Keratinocyte (primary cell): ENCODE measurements around the gene RNF175. TPM values are rescaled to one million over a fixed set of nuclear protein-coding genes. Genes with fewer than 3 reads are reported as not detected.

Experiments used
- DNase-seq: peaks from one replicate; pipeline ENCODE4 v3.0.0-alpha.2; 2011; ENCODE audit warnings: low read depth, missing footprints, low spot score
- FAIRE-seq: peaks from 2 replicates; lab custom pipeline; 2011; peaks lifted over from hg19 to GRCh38; lab: Jason Lieb, UNC
- H2AFZ ChIP-seq: 2 replicates; pipeline ENCODE4 v1.6.0; 2012; ENCODE audit warnings: low read length, control low read depth, inconsistent platforms; ENCODE audit not compliant: control insufficient read depth
- H3K27ac ChIP-seq: 2 replicates; pipeline ENCODE4 v1.5.1; 2011; ENCODE audit warnings: low read length; ENCODE audit not compliant: control insufficient read depth, insufficient read depth
- H3K27me3 ChIP-seq: 3 replicates; pipeline ENCODE4 v1.6.0; 2011; ENCODE audit warnings: low read length; ENCODE audit not compliant: control insufficient read depth, insufficient read depth; ENCODE audit errors: extremely low read depth
- H3K36me3 ChIP-seq, 2 experiments: 2 replicates in 1 of 2; 3 replicates in 1 of 2; pipeline ENCODE4 v1.5.1; 2011; ENCODE audit warnings: low read length in 2 of 2, mild to moderate bottlenecking in 1 of 2; ENCODE audit not compliant: control insufficient read depth in 2 of 2, insufficient read depth in 2 of 2; ENCODE audit errors: extremely low read depth in 1 of 2
- H3K4me1 ChIP-seq: 3 replicates; pipeline ENCODE4 v1.5.1; 2011; ENCODE audit warnings: low read length; ENCODE audit not compliant: control insufficient read depth, insufficient read depth; ENCODE audit errors: extremely low read depth
- H3K4me2 ChIP-seq: 3 replicates; pipeline ENCODE4 v1.6.0; 2011; ENCODE audit warnings: low read depth, low read length; ENCODE audit not compliant: control insufficient read depth, insufficient read depth; ENCODE audit errors: extremely low read depth
- H3K4me3 ChIP-seq, 3 experiments: fragments of 200-600 bp in 1 of 3; sonication (generic) in 1 of 3; 2 replicates in 2 of 3; 3 replicates in 1 of 3; pipeline ENCODE4 v1.5.1; 2011 to 2016; ENCODE audit warnings: low read length in 3 of 3, mild to moderate bottlenecking in 3 of 3, control low read depth in 2 of 3, inconsistent platforms in 1 of 3, low read depth in 1 of 3, mixed read lengths in 1 of 3, mixed run types in 1 of 3, moderate library complexity in 1 of 3; ENCODE audit not compliant: control insufficient read depth in 2 of 3, insufficient read depth in 2 of 3; ENCODE audit errors: extremely low read depth in 1 of 3
- H3K79me2 ChIP-seq: 2 replicates; pipeline ENCODE4 v1.6.0; 2012; ENCODE audit warnings: low read length; ENCODE audit not compliant: control insufficient read depth, insufficient read depth
- H3K9ac ChIP-seq: 3 replicates; pipeline ENCODE4 v1.6.0; 2011; ENCODE audit warnings: low read length; ENCODE audit not compliant: control insufficient read depth, insufficient read depth; ENCODE audit errors: extremely low read depth
- H3K9me1 ChIP-seq: 3 replicates; pipeline ENCODE4 v1.6.0; 2011; ENCODE audit warnings: low read length; ENCODE audit not compliant: control insufficient read depth, insufficient read depth; ENCODE audit errors: extremely low read depth
- H3K9me3 ChIP-seq: 2 replicates; pipeline ENCODE4 v1.5.1; 2012; ENCODE audit warnings: low read depth, low read length; ENCODE audit not compliant: control insufficient read depth
- H4K20me1 ChIP-seq: 3 replicates; pipeline ENCODE4 v1.6.0; 2011; ENCODE audit warnings: low read length; ENCODE audit not compliant: control insufficient read depth, insufficient read depth; ENCODE audit errors: extremely low read depth
- CTCF ChIP-seq, 3 experiments: IDR thresholded peaks in 1 of 3; conservative IDR thresholded peaks in 1 of 3; optimal IDR thresholded peaks in 1 of 3; 2 replicates in 2 of 3; 3 replicates in 1 of 3; pipeline versions ENCODE3 to v1.5.1; 2011; ENCODE audit warnings: low read length in 3 of 3, mild to moderate bottlenecking in 3 of 3, moderate library complexity in 2 of 3, control low read depth in 1 of 3, inconsistent platforms in 1 of 3; ENCODE audit not compliant: insufficient read depth in 2 of 3; ENCODE audit errors: extremely low read depth in 1 of 3
- EZH2 ChIP-seq: IDR thresholded peaks from one replicate; pipeline ENCODE4 v1.6.1; 2012; ENCODE audit warnings: inconsistent platforms, mild to moderate bottlenecking, low read length, moderate library complexity
- dilution Hi-C: fragments of 300-500 bp; cut with MboI; formaldehyde crosslinking; loops from one replicate; pipeline ENCODE4 v1.7.0; 2020; ENCODE audit warnings: low sequenced_read_pairs; ENCODE audit not compliant: extremely low pct_ligation_motif_present
- polyA plus RNA-seq, 5 experiments: library from polyadenylated mRNA; depleted of rRNA in 3 of 5; stranded (reverse) in 3 of 5; stranded (forward) in 1 of 5; unstranded in 1 of 5; fragments of >200 nt; gene quantifications; 1 replicate in 1 of 5; 2 replicates in 3 of 5; 3 replicates in 1 of 5; pipeline versions ENCODE4 v1.2.1 to v1.2.3, GENCODE V29; 2011 to 2012; ENCODE audit warnings: missing spikeins in 2 of 5, low read depth in 1 of 5, low replicate concordance in 1 of 5

RNF175 gene
- polyA plus RNA-seq, 1 donor (not counting 4 experiments of a cell fraction or from before 2014, with no cell fraction given) = not detected

GRCh38 chr4:153787575-153787974, 27.8 kb upstream of the RNF175 start:
- H3K4me1 ChIP-seq = peaks cover 12% of the 10 kb centered on the region
- no peak for DNase-seq
- no peak overlapping the region for H3K9ac ChIP-seq
- no peaks in the 10 kb centered on the region for H3K9me3 ChIP-seq
- H3K4me2 ChIP-seq = no peak overlapping the region
- H4K20me1 ChIP-seq = peaks cover 2% of the 10 kb centered on the region
- no peak overlapping the region for H3K4me3 ChIP-seq
- H3K27me3 ChIP-seq = peaks cover 63% of the 10 kb centered on the region
- TF ChIP-seq CTCF (optimal IDR thresholded peaks at IDR 0.05 in 1 of 3, IDR thresholded peaks at IDR 0.05 in 1 of 3, conservative IDR thresholded peaks at IDR 0.05 in 1 of 3; ENCODE audit: extremely low read depth in 1 of 3, insufficient read depth in 2 of 3, low read length in 3 of 3) (no peak), EZH2 (no peak)
- FAIRE-seq = no peak
- H2AFZ ChIP-seq = no peak overlapping the region
- no peaks in the 10 kb centered on the region for H3K9me1 ChIP-seq
- H3K36me3 ChIP-seq = no peaks in the 10 kb centered on the region
- H3K27ac ChIP-seq = no peak overlapping the region
- H3K79me2 ChIP-seq = no peaks in the 10 kb centered on the region
- dilution Hi-C loops = no loop called here

- no peak overlapping the region for H3K4me3 ChIP-seq
- DNase-seq = no peak
- H3K9me1 ChIP-seq = no peaks in the 10 kb centered on the region
- TF ChIP-seq EZH2 (no peak), CTCF (optimal IDR thresholded peaks at IDR 0.05 in 1 of 3, IDR thresholded peaks at IDR 0.05 in 1 of 3, conservative IDR thresholded peaks at IDR 0.05 in 1 of 3; ENCODE audit: extremely low read depth in 1 of 3, insufficient read depth in 2 of 3, low read length in 3 of 3) (no peak)
- dilution Hi-C loops = no loop called here
- peaks cover 2% of the 10 kb centered on the region for H4K20me1 ChIP-seq
- peaks cover 9% of the 10 kb centered on the region for H3K4me1 ChIP-seq
- no peak overlapping the region for H2AFZ ChIP-seq
- H3K36me3 ChIP-seq = no peaks in the 10 kb centered on the region
- H3K9me3 ChIP-seq = no peaks in the 10 kb centered on the region
- H3K9ac ChIP-seq = no peak overlapping the region
- H3K27me3 ChIP-seq = peaks cover 58% of the 10 kb centered on the region
- no peak overlapping the region for H3K27ac ChIP-seq
- H3K4me2 ChIP-seq = no peak overlapping the region
- no peak for FAIRE-seq
- H3K79me2 ChIP-seq = no peaks in the 10 kb centered on the region
Observed at GRCh38 chr4:153787061-153787560, 27.3 kb upstream of the RNF175 start.
